Measurements from ENCODE around the gene ASIC3. TPM values are rescaled to one million over a fixed set of nuclear protein-coding genes. Genes with fewer than 3 reads are reported as not detected.
A peak's percentile ranks its signal among the peaks of the same experiment; 100 is the strongest.
"Not testable (repeated sequence)": the region's sequence is repeated elsewhere in the genome, so short reads cannot be mapped to it uniquely, and the experiment has no call there.

Gene ASIC3
- total RNA-seq, 1 experiment from 2014 or later, result 1.1 TPM

GRCh38 chr7:151039850-151040548 lies 8.3 kb upstream of the ASIC3 start:
- CTCF ChIA-PET, result no interaction called here
- H3K36me3 Mint-ChIP-seq (ENCODE audit: insufficient read depth, unreplicated experiment), result peaks cover 6% of the 10 kb centered on the region
- no peak for DNase-seq
- H3K36me3 ChIP-seq (ENCODE audit: control insufficient read depth, insufficient read depth, low read length), result no peaks in the 10 kb centered on the region
- no peaks in the 10 kb centered on the region for H3K27me3 Mint-ChIP-seq (ENCODE audit: insufficient read depth, unreplicated experiment)
- no peaks in the 10 kb centered on the region; the same call in 1 of the 2 replicates for H3K27me3 ChIP-seq (replicated peaks; ENCODE audit: control insufficient read depth, insufficient read depth, low read length)
- intact Hi-C loops (cut with micrococcal nuclease; ENCODE audit: unreplicated experiment), result no loop called here
- H3K9me3 ChIP-seq, result no peaks in the 10 kb centered on the region
- peaks cover 12% of the 10 kb centered on the region for H3K4me1 ChIP-seq
- H3K9me3 Mint-ChIP-seq (ENCODE audit: unreplicated experiment), result no peaks in the 10 kb centered on the region
- no TSS peak for BruUV-seq (replicated peaks)
- POLR2A ChIA-PET, result no interaction called here
- TF ChIP-seq, protein P1, sequence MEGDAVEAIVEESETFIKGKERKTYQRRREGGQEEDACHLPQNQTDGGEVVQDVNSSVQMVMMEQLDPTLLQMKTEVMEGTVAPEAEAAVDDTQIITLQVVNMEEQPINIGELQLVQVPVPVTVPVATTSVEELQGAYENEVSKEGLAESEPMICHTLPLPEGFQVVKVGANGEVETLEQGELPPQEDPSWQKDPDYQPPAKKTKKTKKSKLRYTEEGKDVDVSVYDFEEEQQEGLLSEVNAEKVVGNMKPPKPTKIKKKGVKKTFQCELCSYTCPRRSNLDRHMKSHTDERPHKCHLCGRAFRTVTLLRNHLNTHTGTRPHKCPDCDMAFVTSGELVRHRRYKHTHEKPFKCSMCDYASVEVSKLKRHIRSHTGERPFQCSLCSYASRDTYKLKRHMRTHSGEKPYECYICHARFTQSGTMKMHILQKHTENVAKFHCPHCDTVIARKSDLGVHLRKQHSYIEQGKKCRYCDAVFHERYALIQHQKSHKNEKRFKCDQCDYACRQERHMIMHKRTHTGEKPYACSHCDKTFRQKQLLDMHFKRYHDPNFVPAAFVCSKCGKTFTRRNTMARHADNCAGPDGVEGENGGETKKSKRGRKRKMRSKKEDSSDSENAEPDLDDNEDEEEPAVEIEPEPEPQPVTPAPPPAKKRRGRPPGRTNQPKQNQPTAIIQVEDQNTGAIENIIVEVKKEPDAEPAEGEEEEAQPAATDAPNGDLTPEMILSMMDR (IDR thresholded peaks at IDR 0.05; ENCODE audit: insufficient read depth in 1 of 2, low read depth in 1 of 2, low read length in 1 of 2, severe bottlenecking in 1 of 2, unreplicated experiment in 1 of 2), result no peak
- H3K4me3 ChIP-seq (ENCODE audit: low read depth, low read length), result no peak overlapping the region
- peaks cover 5% of the 10 kb centered on the region for H3K4me1 Mint-ChIP-seq (ENCODE audit: low read depth, unreplicated experiment)
- no peak overlapping the region for H3K4me3 Mint-ChIP-seq (ENCODE audit: unreplicated experiment)
- H3K27ac Mint-ChIP-seq (ENCODE audit: unreplicated experiment), result peak overlapping the region; percentile 33

DNA sequence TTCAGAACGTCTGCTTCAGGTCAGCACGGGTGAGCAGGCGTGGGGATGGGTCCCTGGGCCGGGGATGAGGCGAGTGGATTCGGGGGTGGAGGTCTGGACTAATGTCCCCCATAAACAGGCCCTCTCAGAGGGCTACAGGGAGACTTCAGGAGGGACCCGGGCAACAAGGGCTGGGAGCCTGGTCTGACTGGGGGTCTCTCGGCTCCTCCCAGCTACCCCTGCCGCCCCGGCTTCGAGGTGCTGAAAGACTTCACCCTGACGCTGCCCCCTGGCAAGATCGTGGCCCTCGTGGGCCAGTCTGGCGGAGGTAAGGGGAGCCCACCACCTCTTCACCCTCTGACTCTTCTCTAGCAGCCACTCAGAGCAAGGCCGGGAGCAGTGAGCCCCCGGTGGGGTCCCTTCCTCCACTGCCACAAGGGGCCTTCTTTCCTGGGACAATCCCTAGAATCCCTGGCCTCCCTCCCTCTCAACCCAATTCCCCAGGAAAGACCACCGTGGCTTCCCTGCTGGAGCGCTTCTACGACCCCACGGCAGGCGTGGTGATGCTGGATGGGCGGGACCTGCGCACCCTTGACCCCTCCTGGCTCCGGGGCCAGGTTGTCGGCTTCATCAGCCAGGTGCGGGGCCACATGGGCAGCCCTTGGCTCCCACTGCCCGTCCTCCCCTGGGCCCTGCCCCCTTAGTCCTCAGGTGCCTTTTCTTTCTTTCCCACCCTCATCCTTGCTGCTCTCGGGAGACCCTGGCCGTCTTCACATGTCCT lies 7.5 kb upstream of the ASIC3 start:
- ChIA-PET CTCF (no interaction called here), POLR2A (no interaction called here)
- DNase-seq, result no peak
- H3K27ac Mint-ChIP-seq (ENCODE audit: unreplicated experiment), result no peak overlapping the region
- H3K4me1 Mint-ChIP-seq (ENCODE audit: low read depth, unreplicated experiment), result peaks cover 5% of the 10 kb centered on the region
- no peaks in the 10 kb centered on the region for H3K9me3 Mint-ChIP-seq (ENCODE audit: unreplicated experiment)
- Histone ChIP-seq H3K27me3 (replicated peaks; ENCODE audit: control insufficient read depth, insufficient read depth, low read length) (no peaks in the 10 kb centered on the region; the same call in 1 of the 2 replicates), H3K36me3 (ENCODE audit: control insufficient read depth, insufficient read depth, low read length) (no peaks in the 10 kb centered on the region), H3K4me1 (peaks cover 12% of the 10 kb centered on the region), H3K9me3 (no peaks in the 10 kb centered on the region), H3K4me3 (ENCODE audit: low read depth, low read length) (no peak overlapping the region)
- peaks cover 6% of the 10 kb centered on the region for H3K36me3 Mint-ChIP-seq (ENCODE audit: insufficient read depth, unreplicated experiment)
- no peaks in the 10 kb centered on the region for H3K27me3 Mint-ChIP-seq (ENCODE audit: insufficient read depth, unreplicated experiment)
- no TSS peak for BruUV-seq (replicated peaks)
- H3K4me3 Mint-ChIP-seq (ENCODE audit: unreplicated experiment), result no peak overlapping the region
- TF ChIP-seq, protein P1 (IDR thresholded peaks at IDR 0.05; ENCODE audit: insufficient read depth in 1 of 2, low read depth in 1 of 2, low read length in 1 of 2, severe bottlenecking in 1 of 2, unreplicated experiment in 1 of 2), result no peak
- intact Hi-C loops (cut with micrococcal nuclease; ENCODE audit: unreplicated experiment), result no loop called here

GRCh38 chr7:151043449-151043848 lies 4.9 kb upstream of the ASIC3 start:
- H3K4me3 ChIP-seq (ENCODE audit: low read depth, low read length); H3K36me3 ChIP-seq (ENCODE audit: control insufficient read depth, insufficient read depth, low read length); H3K27me3 Mint-ChIP-seq (ENCODE audit: insufficient read depth, unreplicated experiment); DNase-seq; intact Hi-C loops (cut with micrococcal nuclease; ENCODE audit: unreplicated experiment); H3K27me3 ChIP-seq (replicated peaks; ENCODE audit: control insufficient read depth, insufficient read depth, low read length); H3K4me3 Mint-ChIP-seq (ENCODE audit: unreplicated experiment); POLR2A ChIA-PET; H3K36me3 Mint-ChIP-seq (ENCODE audit: insufficient read depth, unreplicated experiment); H3K27ac Mint-ChIP-seq (ENCODE audit: unreplicated experiment); BruUV-seq (replicated peaks); CTCF ChIA-PET; H3K9me3 Mint-ChIP-seq (ENCODE audit: unreplicated experiment); H3K4me1 Mint-ChIP-seq (ENCODE audit: low read depth, unreplicated experiment); H3K9me3 ChIP-seq: not testable (repeated sequence)
- H3K4me1 ChIP-seq, result peaks cover 12% of the 10 kb centered on the region

Measured in Caco-2 (cell line).